ENCODE results near the gene EFCAB14.
A peak's percentile ranks its signal among the peaks of the same experiment; 100 is the strongest.
"Not testable (repeated sequence)": the region's sequence is repeated elsewhere in the genome, so short reads cannot be mapped to it uniquely, and the experiment has no call there.

The EFCAB14 gene

GRCh38 chr1:46742069-46742468 lies 23.2 kb upstream of the EFCAB14 start:
- Mint-ChIP-seq H3K36me3 (ENCODE audit: low read depth) (no peaks in the 10 kb centered on the region), H3K4me3 (no peak overlapping the region), H3K9me3 (no peaks in the 10 kb centered on the region), H3K27me3 (peaks cover 17% of the 10 kb centered on the region), H3K27ac (no peak overlapping the region), H3K4me1 (no peaks in the 10 kb centered on the region)
- DNase-seq (no peak), ATAC-seq (no peak)

- DNase-seq (no peak), ATAC-seq (no peak)
- no peaks in the 10 kb centered on the region for H3K36me3 Mint-ChIP-seq (ENCODE audit: low read depth)
- peaks cover 18% of the 10 kb centered on the region for H3K27me3 Mint-ChIP-seq
- no peak overlapping the region for H3K27ac Mint-ChIP-seq
- no peaks in the 10 kb centered on the region for H3K4me1 Mint-ChIP-seq
- H3K4me3 Mint-ChIP-seq, result no peak overlapping the region
- H3K9me3 Mint-ChIP-seq, result no peaks in the 10 kb centered on the region
Observed at GRCh38 chr1:46735708-46736324, 16.9 kb upstream of the EFCAB14 start.

- not testable (repeated sequence) for H3K9me3 Mint-ChIP-seq; DNase-seq; H3K4me3 Mint-ChIP-seq; H3K27ac Mint-ChIP-seq; H3K4me1 Mint-ChIP-seq; ATAC-seq; H3K36me3 Mint-ChIP-seq (ENCODE audit: low read depth)
- H3K27me3 Mint-ChIP-seq, result peaks cover 42% of the 10 kb centered on the region
Observed at GRCh38 chr1:46728327-46728873, 9.5 kb upstream of the EFCAB14 start.

- no peaks in the 10 kb centered on the region for H3K36me3 Mint-ChIP-seq (ENCODE audit: low read depth)
- no peaks in the 10 kb centered on the region for H3K9me3 Mint-ChIP-seq
- no peak for DNase-seq
- no peaks in the 10 kb centered on the region for H3K4me1 Mint-ChIP-seq
- H3K4me3 Mint-ChIP-seq, result no peak overlapping the region
- no peak for ATAC-seq
- peaks cover 28% of the 10 kb centered on the region for H3K27me3 Mint-ChIP-seq
- no peak overlapping the region for H3K27ac Mint-ChIP-seq
Observed at GRCh38 chr1:46725736-46726108, 6.8 kb upstream of the EFCAB14 start.

GRCh38 chr1:46724991-46725735 lies 6.2 kb upstream of the EFCAB14 start:
- Mint-ChIP-seq H3K27ac (no peak overlapping the region), H3K36me3 (ENCODE audit: low read depth) (no peaks in the 10 kb centered on the region), H3K9me3 (no peaks in the 10 kb centered on the region), H3K4me1 (no peaks in the 10 kb centered on the region), H3K4me3 (no peak overlapping the region), H3K27me3 (peaks cover 23% of the 10 kb centered on the region)
- ATAC-seq (peak; percentile 93), DNase-seq (peak; percentile 62)

GRCh38 chr1:46723901-46724300 lies 5.0 kb upstream of the EFCAB14 start:
- H3K4me1 Mint-ChIP-seq, result peaks cover 8% of the 10 kb centered on the region
- H3K9me3 Mint-ChIP-seq, result no peaks in the 10 kb centered on the region
- H3K27me3 Mint-ChIP-seq, result peaks cover 16% of the 10 kb centered on the region
- no peak overlapping the region for H3K27ac Mint-ChIP-seq
- H3K4me3 Mint-ChIP-seq, result no peak overlapping the region
- ATAC-seq, result no peak
- no peaks in the 10 kb centered on the region for H3K36me3 Mint-ChIP-seq (ENCODE audit: low read depth)
- DNase-seq, result no peak

- ATAC-seq, result no peak
Observed at GRCh38 chr1:46721686-46722205, 2.8 kb upstream of the EFCAB14 start.

GRCh38 chr1:46721204-46721603 lies 2.3 kb upstream of the EFCAB14 start:
- DNase-seq (no peak), ATAC-seq (no peak)
- peaks cover 6% of the 10 kb centered on the region for H3K27me3 Mint-ChIP-seq
- H3K9me3 Mint-ChIP-seq, result no peaks in the 10 kb centered on the region
- no peak overlapping the region for H3K27ac Mint-ChIP-seq
- peaks cover 27% of the 10 kb centered on the region for H3K4me1 Mint-ChIP-seq
- peaks cover 4% of the 10 kb centered on the region for H3K36me3 Mint-ChIP-seq (ENCODE audit: low read depth)
- H3K4me3 Mint-ChIP-seq, result no peak overlapping the region

More at GRCh38 chr1:46721686-46722205, 2.8 kb upstream of the EFCAB14 start:
- Mint-ChIP-seq H3K27me3 (peaks cover 9% of the 10 kb centered on the region), H3K4me3 (no peak overlapping the region), H3K4me1 (peaks cover 22% of the 10 kb centered on the region), H3K27ac (no peak overlapping the region), H3K9me3 (no peaks in the 10 kb centered on the region), H3K36me3 (ENCODE audit: low read depth) (peaks cover 3% of the 10 kb centered on the region)
- DNase-seq, result no peak

GRCh38 chr1:46720319-46720718 lies 1.4 kb upstream of the EFCAB14 start:
- DNase-seq; H3K4me3 Mint-ChIP-seq; H3K36me3 Mint-ChIP-seq (ENCODE audit: low read depth); H3K9me3 Mint-ChIP-seq; H3K27me3 Mint-ChIP-seq; H3K27ac Mint-ChIP-seq; ATAC-seq: not testable (repeated sequence)
- peaks cover 31% of the 10 kb centered on the region for H3K4me1 Mint-ChIP-seq

GRCh38 chr1:46719689-46720088 lies 775 bp upstream of the EFCAB14 start:
- peaks cover 15% of the 10 kb centered on the region for H3K36me3 Mint-ChIP-seq (ENCODE audit: low read depth)

GRCh38 chr1:46718340-46718726 lies 581 bp downstream of the EFCAB14 start:
- Mint-ChIP-seq H3K27me3 (no peaks in the 10 kb centered on the region), H3K27ac (peak overlapping the region; percentile 91), H3K4me1 (peaks cover 35% of the 10 kb centered on the region), H3K36me3 (ENCODE audit: low read depth) (peaks cover 15% of the 10 kb centered on the region), H3K4me3 (peak overlapping the region; percentile 92), H3K9me3 (no peaks in the 10 kb centered on the region)
- DNase-seq (no peak), ATAC-seq (no peak)

More at GRCh38 chr1:46719689-46720088, 775 bp upstream of the EFCAB14 start:
- H3K27me3 Mint-ChIP-seq, result no peaks in the 10 kb centered on the region
- H3K4me1 Mint-ChIP-seq, result peaks cover 35% of the 10 kb centered on the region
- DNase-seq (no peak), ATAC-seq (no peak)
- peak overlapping the region; percentile 73 for H3K4me3 Mint-ChIP-seq
- H3K27ac Mint-ChIP-seq, result peak overlapping the region; percentile 82
- H3K9me3 Mint-ChIP-seq, result no peaks in the 10 kb centered on the region

GRCh38 chr1:46717654-46718053 lies 1.3 kb downstream of the EFCAB14 start:
- ATAC-seq (no peak), DNase-seq (no peak)
- no peaks in the 10 kb centered on the region for H3K27me3 Mint-ChIP-seq
- no peaks in the 10 kb centered on the region for H3K9me3 Mint-ChIP-seq
- H3K4me1 Mint-ChIP-seq, result peaks cover 35% of the 10 kb centered on the region
- peak overlapping the region; percentile 92 for H3K4me3 Mint-ChIP-seq
- H3K36me3 Mint-ChIP-seq (ENCODE audit: low read depth), result peaks cover 15% of the 10 kb centered on the region
- peak overlapping the region; percentile 91 for H3K27ac Mint-ChIP-seq

GRCh38 chr1:46714976-46715375 lies 3.9 kb downstream of the EFCAB14 start:
- Mint-ChIP-seq H3K36me3 (ENCODE audit: low read depth) (peaks cover 33% of the 10 kb centered on the region), H3K27ac (no peak overlapping the region), H3K4me1 (peaks cover 35% of the 10 kb centered on the region)

GRCh38 chr1:46708121-46708520 lies 10.8 kb downstream of the EFCAB14 start:
- H3K4me1 Mint-ChIP-seq, result peaks cover 10% of the 10 kb centered on the region
- H3K9me3 Mint-ChIP-seq, result no peaks in the 10 kb centered on the region
- H3K4me3 Mint-ChIP-seq, result no peak overlapping the region
- H3K36me3 Mint-ChIP-seq (ENCODE audit: low read depth), result peaks cover 63% of the 10 kb centered on the region
- ATAC-seq, result no peak
- DNase-seq, result no peak
- H3K27ac Mint-ChIP-seq, result no peak overlapping the region
- H3K27me3 Mint-ChIP-seq, result no peaks in the 10 kb centered on the region

More at GRCh38 chr1:46714976-46715375, 3.9 kb downstream of the EFCAB14 start:
- Mint-ChIP-seq H3K9me3 (no peaks in the 10 kb centered on the region), H3K4me3 (no peak overlapping the region), H3K27me3 (no peaks in the 10 kb centered on the region)
- ATAC-seq (no peak), DNase-seq (no peak)

GRCh38 chr1:46705408-46705807 lies 13.5 kb downstream of the EFCAB14 start:
- Mint-ChIP-seq H3K4me3 (no peak overlapping the region), H3K36me3 (ENCODE audit: low read depth) (peaks cover 52% of the 10 kb centered on the region), H3K9me3 (no peaks in the 10 kb centered on the region), H3K27ac (no peak overlapping the region), H3K4me1 (peaks cover 12% of the 10 kb centered on the region), H3K27me3 (no peaks in the 10 kb centered on the region)
- ATAC-seq (no peak), DNase-seq (no peak)

All from activated naive CD8-positive, alpha-beta T cell treated with anti-CD3 and anti-CD28 coated beads, Interleukin-2, amount 50 U/mL, for 24 hours (primary cell).